ENCODE data around the gene ST6GALNAC1.
"Not testable (repeated sequence)": the region's sequence is repeated elsewhere in the genome, so short reads cannot be mapped to it uniquely, and the experiment has no call there.

Gene ST6GALNAC1

GRCh38 chr17:76611080-76611749, 32.3 kb downstream of the ST6GALNAC1 start:
- not testable (repeated sequence) for DNase-seq

GRCh38 chr17:76606685-76607084, 36.9 kb downstream of the ST6GALNAC1 start:
- not testable (repeated sequence) for DNase-seq

GRCh38 chr17:76601065-76601464, 42.5 kb downstream of the ST6GALNAC1 start:
- DNase-seq, result no peak

GRCh38 chr17:76599694-76600460, 43.7 kb downstream of the ST6GALNAC1 start:
- DNase-seq, result no peak

GRCh38 chr17:76598004-76598439, 45.5 kb downstream of the ST6GALNAC1 start:
- no peak for DNase-seq

GRCh38 chr17:76597156-76598003, 46.2 kb downstream of the ST6GALNAC1 start:
- DNase-seq, result no peak

- no peak for DNase-seq
Measured at GRCh38 chr17:76594690-76595089, 48.9 kb downstream of the ST6GALNAC1 start.

GRCh38 chr17:76593959-76594358, 49.6 kb downstream of the ST6GALNAC1 start:
- DNase-seq, result no peak

- no peak for DNase-seq
Measured at GRCh38 chr17:76593384-76593826, 50.2 kb downstream of the ST6GALNAC1 start.

- DNase-seq, result no peak
Measured at GRCh38 chr17:76588182-76588581, 55.4 kb downstream of the ST6GALNAC1 start.

GRCh38 chr17:76586741-76587487, 56.6 kb downstream of the ST6GALNAC1 start:
- DNase-seq, result no peak

GRCh38 chr17:76585649-76586593, 57.6 kb downstream of the ST6GALNAC1 start, which contains the start of gene ST6GALNAC2:
ST6GALNAC2 (minus strand) TSS chr17:76585860; CDS start chr17:76585808, 52 bp downstream.
- DNase-seq, result peak; percentile 23

- DNase-seq, result peak; percentile 16
Measured at GRCh38 chr17:76585033-76585648, 58.4 kb downstream of the ST6GALNAC1 start.

- no peak for DNase-seq
Measured at GRCh38 chr17:76584427-76585032, 59.0 kb downstream of the ST6GALNAC1 start.

GRCh38 chr17:76582660-76583059, 60.9 kb downstream of the ST6GALNAC1 start:
- DNase-seq, result no peak

GRCh38 chr17:76581515-76581914, 62.0 kb downstream of the ST6GALNAC1 start:
- no peak for DNase-seq

- DNase-seq, result no peak
Measured at GRCh38 chr17:76579281-76579680, 64.3 kb downstream of the ST6GALNAC1 start.

GRCh38 chr17:76578376-76578775, 65.2 kb downstream of the ST6GALNAC1 start:
- peak; percentile 38 for DNase-seq

GRCh38 chr17:76577876-76578275, 65.7 kb downstream of the ST6GALNAC1 start:
- no peak for DNase-seq

- DNase-seq, result no peak
Measured at GRCh38 chr17:76576189-76576588, 67.4 kb downstream of the ST6GALNAC1 start.

All from HCEC 1CT (cell line).